Kidney epithelial cell (primary cell): Measurements from ENCODE around the gene FSTL4. TPM values are rescaled to one million over a fixed set of nuclear protein-coding genes. Genes with fewer than 3 reads are reported as not detected.

Source experiments
- DNase-seq: peaks from one replicate; pipeline ENCODE4 v3.0.0-alpha.2; 2010; ENCODE audit warnings: low read depth
- H3K27me3 ChIP-seq: 2 replicates; pipeline ENCODE4 v1.6.0; 2011; ENCODE audit warnings: low read length; ENCODE audit not compliant: control insufficient read depth, insufficient read depth
- H3K36me3 ChIP-seq: 2 replicates; pipeline ENCODE4 v1.5.1; 2011; ENCODE audit warnings: low read length; ENCODE audit not compliant: control insufficient read depth, insufficient read depth
- H3K4me3 ChIP-seq: 2 replicates; pipeline ENCODE4 v1.5.1; 2011; ENCODE audit warnings: low read depth, mild to moderate bottlenecking, control low read depth, low read length
- CTCF ChIP-seq: IDR thresholded peaks from 2 replicates; pipeline ENCODE4 v1.5.1; 2011; ENCODE audit warnings: mild to moderate bottlenecking, moderate library complexity, low read length, control low read depth, inconsistent platforms; ENCODE audit not compliant: insufficient read depth, poor library complexity, severe bottlenecking
- total RNA-seq: library from RNA; depleted of rRNA; stranded (reverse); fragments of >200 nt; gene quantifications from 2 replicates; pipeline ENCODE4 v1.2.3, GENCODE V29; 2015

The FSTL4 gene
- total RNA-seq, 1 donor from 2014 or later: not detected

GRCh38 chr5:133441166-133441815 lies 171.1 kb downstream of the FSTL4 start:
- no peak for TF ChIP-seq CTCF
- no peaks in the 10 kb centered on the region for H3K36me3 ChIP-seq
- H3K4me3 ChIP-seq: no peak overlapping the region
- DNase-seq: no peak
- no peaks in the 10 kb centered on the region for H3K27me3 ChIP-seq

GRCh38 chr5:133440467-133441115 lies 171.8 kb downstream of the FSTL4 start:
- no peak for DNase-seq
- TF ChIP-seq CTCF: no peak
- H3K36me3 ChIP-seq: no peaks in the 10 kb centered on the region
- H3K4me3 ChIP-seq: no peak overlapping the region
- H3K27me3 ChIP-seq: no peaks in the 10 kb centered on the region

- no peak for TF ChIP-seq CTCF
- Histone ChIP-seq H3K4me3 (no peak overlapping the region), H3K36me3 (no peaks in the 10 kb centered on the region), H3K27me3 (no peaks in the 10 kb centered on the region)
- DNase-seq: no peak
These were observed 172.5 kb downstream of the FSTL4 start for GRCh38 chr5:133439859-133440258.

GRCh38 chr5:133438487-133438886 lies 173.9 kb downstream of the FSTL4 start:
- Histone ChIP-seq H3K4me3 (no peak overlapping the region), H3K27me3 (no peaks in the 10 kb centered on the region), H3K36me3 (no peaks in the 10 kb centered on the region)
- DNase-seq: no peak
- no peak for TF ChIP-seq CTCF

- no peaks in the 10 kb centered on the region for H3K36me3 ChIP-seq
- no peak for DNase-seq
- no peak overlapping the region for H3K4me3 ChIP-seq
- no peak for TF ChIP-seq CTCF
- H3K27me3 ChIP-seq: no peaks in the 10 kb centered on the region
These were observed 178.0 kb downstream of the FSTL4 start for GRCh38 chr5:133434336-133434735.

GRCh38 chr5:133433641-133434040 lies 178.7 kb downstream of the FSTL4 start:
- Histone ChIP-seq H3K36me3 (no peaks in the 10 kb centered on the region), H3K4me3 (no peak overlapping the region), H3K27me3 (no peaks in the 10 kb centered on the region)
- TF ChIP-seq CTCF: no peak
- DNase-seq: no peak
